Measurements from ENCODE around the gene SCN11A.

GRCh38 chr3:39038165-39038564, 13.6 kb downstream of the SCN11A start:
- no peak for TF ChIP-seq CTCF (IDR thresholded peaks at IDR 0.05)
- no peak for TF ChIP-seq POLR2A (IDR thresholded peaks at IDR 0.05)

Data from lower leg skin (tissue), 3 donors.